GM12891 (cell line): ENCODE data around the gene ZNF385A.
A peak's percentile ranks its signal among the peaks of the same experiment; 100 is the strongest.

Experiments used
- DNase-seq: peaks from one replicate; pipeline ENCODE4 v3.0.0; 2011; ENCODE audit warnings: low spot score; ENCODE audit not compliant: insufficient read length
- FAIRE-seq: peaks from 2 replicates; lab custom pipeline; 2011; peaks lifted over from hg19 to GRCh38; lab: Jason Lieb, UNC
- PAX5 ChIP-seq: IDR thresholded peaks from 2 replicates; pipeline ENCODE4 v1.6.1; 2011; ENCODE audit warnings: low read length, moderate library complexity, mild to moderate bottlenecking; ENCODE audit not compliant: insufficient read depth, severe bottlenecking
- POLR2A ChIP-seq: IDR thresholded peaks from 2 replicates; pipeline ENCODE4 v1.6.1; 2011; ENCODE audit warnings: low read depth, low read length, control low read depth
- POLR2AphosphoS5 ChIP-seq: IDR thresholded peaks from 2 replicates; pipeline ENCODE4 v1.6.1; 2011; ENCODE audit warnings: low read depth, low read length, control low read depth
- POU2F2 ChIP-seq: IDR thresholded peaks from 2 replicates; pipeline ENCODE4 v1.6.1; 2011; ENCODE audit warnings: low read depth, mild to moderate bottlenecking, control low read depth, low read length, moderate library complexity
- SPI1 ChIP-seq: IDR thresholded peaks from 2 replicates; pipeline ENCODE4 v1.6.1; 2011; ENCODE audit warnings: low read depth, low read length, control low read depth
- TAF1 ChIP-seq: IDR thresholded peaks from 2 replicates; pipeline ENCODE4 v1.6.1; 2011; ENCODE audit warnings: low read depth, low read length, control low read depth

Gene ZNF385A

GRCh38 chr12:54416687-54417603 is 32.4 kb upstream of the ZNF385A start:
- DNase-seq (no peak), FAIRE-seq (no peak)
- TF ChIP-seq POLR2A (no peak), TAF1 (no peak), SPI1 (no peak), PAX5 (no peak), POU2F2 (no peak), POLR2AphosphoS5 (no peak)

- FAIRE-seq (no peak), DNase-seq (no peak)
- TF ChIP-seq TAF1 (no peak), POU2F2 (no peak)
Measured at GRCh38 chr12:54415221-54415929, 30.8 kb upstream of the ZNF385A start.

- DNase-seq (peak; percentile 59), FAIRE-seq (no peak)
- TF ChIP-seq SPI1 (peak; percentile 63), PAX5 (no peak)
Measured at GRCh38 chr12:54413284-54414190, 29.0 kb upstream of the ZNF385A start.

DNA sequence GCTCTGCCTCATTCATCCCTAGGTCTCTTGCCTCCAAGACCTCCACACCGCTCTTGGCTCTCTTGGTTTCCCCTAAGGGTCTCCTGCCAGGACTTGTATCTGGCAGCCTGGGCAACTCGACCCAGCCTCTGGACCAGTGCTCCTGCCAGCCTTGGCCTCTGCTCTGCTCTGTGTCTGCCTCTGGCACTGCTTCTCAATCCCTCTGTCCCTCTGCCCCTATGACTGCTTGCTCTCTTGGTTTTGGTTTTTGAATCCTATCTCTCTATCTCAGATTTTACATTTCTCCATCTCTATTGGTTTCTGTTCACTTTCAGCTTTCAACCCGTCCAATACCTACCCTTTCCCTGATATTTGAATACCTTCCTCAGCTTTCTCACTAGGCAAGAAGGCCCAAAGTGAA is 28.3 kb upstream of the ZNF385A start:
- TF ChIP-seq POU2F2 (no peak), POLR2AphosphoS5 (no peak), PAX5 (no peak)
- FAIRE-seq (no peak), DNase-seq (no peak)

GRCh38 chr12:54412348-54412747 is 27.8 kb upstream of the ZNF385A start:
- no peak for DNase-seq
- no peak for FAIRE-seq
- TF ChIP-seq PAX5, result no peak

DNA sequence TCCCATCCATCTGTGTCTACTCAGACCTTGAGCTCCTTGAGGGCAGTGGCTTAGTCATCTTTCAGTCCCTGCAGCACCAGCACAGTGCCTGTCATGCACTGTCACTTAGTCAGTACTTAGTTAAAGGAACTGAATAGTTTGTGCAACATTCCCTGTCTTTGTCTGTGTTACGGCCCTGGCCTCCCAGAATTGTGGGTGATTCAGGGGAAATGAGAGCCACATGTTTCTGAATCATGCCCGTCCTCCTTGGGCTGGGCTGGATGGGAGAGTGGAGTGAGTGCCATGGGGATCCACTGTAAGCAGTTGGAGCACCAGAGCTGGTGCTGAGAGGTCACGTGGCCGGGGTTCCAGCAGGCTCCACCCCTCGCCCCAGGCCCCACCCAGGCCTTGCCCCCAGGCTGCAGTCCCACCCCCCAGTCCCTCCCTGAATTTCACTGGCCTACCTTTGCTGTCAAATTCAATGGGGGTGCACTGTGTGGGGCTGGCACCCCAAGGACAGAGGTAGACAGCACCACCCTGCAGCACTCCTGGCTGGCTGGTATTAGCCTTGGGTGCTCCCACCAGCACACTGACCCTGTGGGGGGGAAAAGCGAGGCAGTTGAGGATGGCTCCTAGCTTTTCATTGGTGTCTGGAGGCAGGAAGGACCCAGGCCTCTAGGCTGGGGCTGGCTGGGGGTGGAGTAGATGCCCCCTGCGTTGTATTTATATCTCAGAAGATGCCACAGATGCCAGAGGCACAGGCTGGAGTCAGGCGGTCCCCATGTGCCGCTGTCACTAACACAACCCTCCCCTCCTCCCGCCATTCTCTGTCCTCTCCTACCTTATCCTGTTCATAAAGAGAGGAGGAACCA is 27.1 kb upstream of the ZNF385A start:
- DNase-seq, result no peak
- no peak for TF ChIP-seq POU2F2
- no peak for TF ChIP-seq PAX5
- TF ChIP-seq POLR2AphosphoS5, result no peak
- no peak for TF ChIP-seq SPI1
- no peak for TF ChIP-seq TAF1
- no peak for FAIRE-seq

- FAIRE-seq, result no peak
- DNase-seq, result no peak
- TF ChIP-seq POLR2AphosphoS5 (no peak), POU2F2 (no peak), TAF1 (no peak), PAX5 (no peak), POLR2A (no peak), SPI1 (no peak)
Measured at GRCh38 chr12:54409267-54409666, 24.7 kb upstream of the ZNF385A start.

DNA sequence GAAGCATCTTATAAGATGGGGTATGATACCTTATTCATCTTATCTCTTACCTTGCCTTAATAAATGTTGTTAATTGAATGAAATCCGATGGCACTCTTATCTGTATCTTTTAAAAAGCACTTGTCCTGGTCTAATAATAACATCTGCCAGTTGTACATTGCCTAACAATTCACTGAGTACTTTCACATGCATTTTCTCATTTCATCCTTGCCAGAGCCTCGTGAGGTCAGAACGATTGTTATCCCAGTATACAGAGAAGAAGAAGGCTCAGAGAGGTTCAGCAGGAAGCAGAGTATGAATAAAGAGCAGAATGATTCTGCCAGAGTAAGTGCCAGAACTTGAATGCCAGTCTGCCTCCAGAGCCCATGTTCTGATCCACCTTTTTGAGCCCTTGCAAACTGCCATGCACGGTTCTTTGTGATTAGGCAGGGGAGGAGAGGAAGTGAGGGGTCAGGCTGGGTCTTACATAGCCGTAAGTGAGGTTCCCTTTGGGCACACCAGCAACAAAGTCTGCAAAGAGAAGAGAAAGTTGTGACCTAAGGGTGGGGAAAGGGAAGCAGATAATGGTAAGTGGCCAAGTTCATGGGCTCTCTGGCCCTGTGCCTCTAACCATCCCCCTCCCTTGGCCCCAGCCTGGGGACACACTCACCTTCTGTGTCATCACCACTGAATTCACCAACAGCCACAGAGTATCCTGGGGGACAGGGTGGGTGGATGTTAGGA is 22.8 kb upstream of the ZNF385A start:
- FAIRE-seq, result no peak
- DNase-seq, result no peak
- TF ChIP-seq PAX5 (no peak), SPI1 (no peak)

DNA sequence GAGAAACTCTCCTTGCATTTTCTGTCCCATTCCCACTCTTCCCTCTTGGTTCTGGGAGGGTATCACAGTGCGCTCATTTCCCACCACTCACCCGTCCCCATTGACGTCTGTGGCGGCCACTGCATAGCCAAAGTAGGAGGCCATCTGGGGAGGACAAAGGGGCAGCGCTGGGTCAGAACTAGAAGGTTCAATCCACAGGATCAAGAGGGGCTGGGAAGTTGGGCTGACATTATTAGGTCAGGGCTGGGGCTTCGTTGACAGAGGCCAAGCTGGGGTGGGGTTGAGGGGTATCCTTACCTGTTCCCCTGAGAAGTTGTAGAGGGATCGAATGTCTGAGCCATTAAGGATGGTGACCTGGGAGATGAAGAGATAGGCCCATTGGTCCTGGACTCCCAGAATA is 21.0 kb upstream of the ZNF385A start:
- FAIRE-seq (no peak), DNase-seq (no peak)
- TF ChIP-seq POLR2A, result no peak
- TF ChIP-seq POLR2AphosphoS5, result no peak
- no peak for TF ChIP-seq TAF1
- no peak for TF ChIP-seq SPI1
- TF ChIP-seq POU2F2, result no peak
- no peak for TF ChIP-seq PAX5
